Peyer's patch (tissue), 4 donors: ENCODE measurements around the gene CLEC4G. TPM values are rescaled to one million over a fixed set of nuclear protein-coding genes. Genes with fewer than 3 reads are reported as not detected.

ENCODE experiments used
- DNase-seq, 3 donors: peaks; one replicate each; pipeline ENCODE4 v3.0.0-alpha.2; 2017 to 2019
- H3K27ac ChIP-seq, 4 donors: fragments of 200-600 bp; sonication (generic); one replicate each; pipeline ENCODE4 v1.5.1; 2016 to 2019
- H3K27me3 ChIP-seq, 2 donors: fragments of 200-600 bp; sonication (generic); one replicate each; pipeline ENCODE4 v1.5.1; 2019
- H3K36me3 ChIP-seq, 3 donors: fragments of 200-600 bp; sonication (generic); one replicate each; pipeline ENCODE4 v1.5.1; 2016 to 2019
- H3K4me1 ChIP-seq, 4 donors: fragments of 200-600 bp; sonication (generic); one replicate each; pipeline ENCODE4 v1.5.1; 2016 to 2019
- H3K4me3 ChIP-seq, 4 donors: fragments of 200-600 bp; sonication (generic); 1 replicate in 3 of 4; 2 replicates in 1 of 4; pipeline ENCODE4 v1.5.1; 2016 to 2019; ENCODE audit warnings: mild to moderate bottlenecking in 1 of 4
- H3K9me3 ChIP-seq, 4 donors: fragments of 200-600 bp; sonication (generic); one replicate each; pipeline ENCODE4 v1.5.1; 2016 to 2019; ENCODE audit warnings: mild to moderate bottlenecking in 1 of 4
- POLR2A ChIP-seq, 2 donors: fragments of 450-650 bp; IDR thresholded peaks; one replicate each; pipeline ENCODE4 v1.5.1; 2017; ENCODE audit warnings: antibody characterized with exemption in 2 of 2, mild to moderate bottlenecking in 2 of 2, moderate library complexity in 2 of 2
- total RNA-seq, 4 donors: library from RNA; depleted of rRNA; stranded (reverse); fragments of >200 nt; gene quantifications; one replicate each; pipeline ENCODE4 v1.1.0, GENCODE V29; 2016
- TF ChIP-seq, protein P1 (sequence below), 6 experiments: fragments of 450-650 bp in 4 of 6; fragments of 200-600 bp in 2 of 6; sonication (generic) in 1 of 6; IDR thresholded peaks; one replicate each; pipeline ENCODE4 v1.5.1; 2017 to 2019; ENCODE audit warnings: antibody characterized with exemption in 6 of 6, mild to moderate bottlenecking in 3 of 6, moderate library complexity in 1 of 6

The CLEC4G gene
- total RNA-seq, 4 donors from 2014 or later = 1.1 TPM; not detected in 3

- Histone ChIP-seq H3K4me3 (no peak overlapping the region), H3K27ac (no peak overlapping the region), H3K36me3 (no peaks in the 10 kb centered on the region), H3K27me3 (no peaks in the 10 kb centered on the region), H3K4me1 (no peaks in the 10 kb centered on the region), H3K9me3 (peaks cover 0 to 3% (median 0%) of the 10 kb centered on the region in 4 donors)
- no peak for DNase-seq
- TF ChIP-seq, protein P1, sequence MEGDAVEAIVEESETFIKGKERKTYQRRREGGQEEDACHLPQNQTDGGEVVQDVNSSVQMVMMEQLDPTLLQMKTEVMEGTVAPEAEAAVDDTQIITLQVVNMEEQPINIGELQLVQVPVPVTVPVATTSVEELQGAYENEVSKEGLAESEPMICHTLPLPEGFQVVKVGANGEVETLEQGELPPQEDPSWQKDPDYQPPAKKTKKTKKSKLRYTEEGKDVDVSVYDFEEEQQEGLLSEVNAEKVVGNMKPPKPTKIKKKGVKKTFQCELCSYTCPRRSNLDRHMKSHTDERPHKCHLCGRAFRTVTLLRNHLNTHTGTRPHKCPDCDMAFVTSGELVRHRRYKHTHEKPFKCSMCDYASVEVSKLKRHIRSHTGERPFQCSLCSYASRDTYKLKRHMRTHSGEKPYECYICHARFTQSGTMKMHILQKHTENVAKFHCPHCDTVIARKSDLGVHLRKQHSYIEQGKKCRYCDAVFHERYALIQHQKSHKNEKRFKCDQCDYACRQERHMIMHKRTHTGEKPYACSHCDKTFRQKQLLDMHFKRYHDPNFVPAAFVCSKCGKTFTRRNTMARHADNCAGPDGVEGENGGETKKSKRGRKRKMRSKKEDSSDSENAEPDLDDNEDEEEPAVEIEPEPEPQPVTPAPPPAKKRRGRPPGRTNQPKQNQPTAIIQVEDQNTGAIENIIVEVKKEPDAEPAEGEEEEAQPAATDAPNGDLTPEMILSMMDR (IDR thresholded peaks at IDR 0.05) = no peak
- TF ChIP-seq POLR2A (IDR thresholded peaks at IDR 0.05) = no peak
Observed at GRCh38 chr19:7720351-7720750, 11.6 kb downstream of the CLEC4G start.

- Histone ChIP-seq H3K27me3 (no peaks in the 10 kb centered on the region), H3K4me3 (no peak overlapping the region), H3K27ac (peak overlapping the region in 1 of 4 donors; percentile 61), H3K36me3 (no peaks in the 10 kb centered on the region), H3K9me3 (peaks cover 0 to 3% (median 0%) of the 10 kb centered on the region in 4 donors), H3K4me1 (no peaks in the 10 kb centered on the region)
- DNase-seq = peak in 2 of 3 donors; percentile 75 to 78
- TF ChIP-seq, protein P1 (IDR thresholded peaks at IDR 0.05) = no peak
- no peak for TF ChIP-seq POLR2A (IDR thresholded peaks at IDR 0.05)
Observed at GRCh38 chr19:7718668-7719067, 13.2 kb downstream of the CLEC4G start.

GRCh38 chr19:7716762-7717161, 15.1 kb downstream of the CLEC4G start:
- H3K9me3 ChIP-seq = peaks cover 0 to 3% (median 0%) of the 10 kb centered on the region in 4 donors
- no peaks in the 10 kb centered on the region for H3K36me3 ChIP-seq
- H3K4me3 ChIP-seq = no peak overlapping the region
- no peaks in the 10 kb centered on the region for H3K27me3 ChIP-seq
- no peak overlapping the region for H3K27ac ChIP-seq
- no peaks in the 10 kb centered on the region for H3K4me1 ChIP-seq
- TF ChIP-seq, protein P1 (IDR thresholded peaks at IDR 0.05) = no peak
- TF ChIP-seq POLR2A (IDR thresholded peaks at IDR 0.05) = no peak
- no peak for DNase-seq

DNA sequence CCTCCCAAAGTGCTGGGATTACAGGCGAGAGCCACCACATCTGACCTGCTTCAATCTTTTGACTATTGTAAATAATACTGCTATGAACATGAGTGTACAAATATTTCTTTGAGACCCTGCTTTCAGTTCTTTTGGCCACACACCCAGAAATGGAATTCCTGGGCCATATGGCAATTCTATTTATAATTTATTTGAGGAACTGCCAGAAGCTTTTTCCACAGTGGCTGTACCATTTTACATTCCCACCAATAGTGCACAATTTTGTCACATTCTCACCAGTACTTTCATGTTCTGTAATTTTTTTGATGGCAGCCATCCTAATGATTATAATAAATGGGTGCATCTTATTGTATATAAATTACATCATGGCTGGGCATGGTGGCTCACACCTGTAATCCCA, 16.2 kb downstream of the CLEC4G start:
- Histone ChIP-seq H3K27me3 (no peaks in the 10 kb centered on the region), H3K9me3 (peaks cover 0 to 3% (median 0%) of the 10 kb centered on the region in 4 donors), H3K36me3 (no peaks in the 10 kb centered on the region), H3K4me1 (no peaks in the 10 kb centered on the region), H3K4me3 (no peak overlapping the region), H3K27ac (no peak overlapping the region)
- TF ChIP-seq, protein P1 (IDR thresholded peaks at IDR 0.05) = no peak
- no peak for TF ChIP-seq POLR2A (IDR thresholded peaks at IDR 0.05)
- DNase-seq = no peak

DNA sequence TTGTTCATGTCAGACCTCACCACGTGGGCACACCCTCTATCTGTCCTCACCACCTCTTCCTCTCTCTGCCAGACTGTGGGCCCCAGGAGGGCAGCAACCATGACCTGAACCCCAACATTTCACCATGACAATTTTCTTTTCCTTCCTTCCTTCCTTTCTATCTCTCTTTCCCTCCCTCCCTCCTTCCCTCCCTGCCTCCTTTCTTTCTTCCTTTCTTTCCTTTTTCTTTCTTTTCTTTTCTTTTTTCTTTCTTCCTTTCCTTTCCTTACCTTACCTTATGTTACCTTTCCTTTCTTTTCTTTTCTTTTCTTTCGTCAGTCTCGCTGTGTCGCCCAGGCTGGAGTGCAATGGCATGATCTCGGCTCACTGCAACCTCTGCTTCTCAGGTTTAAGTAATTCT, 21.3 kb downstream of the CLEC4G start:
- TF ChIP-seq POLR2A (IDR thresholded peaks at IDR 0.05) = no peak
- TF ChIP-seq, protein P1 (IDR thresholded peaks at IDR 0.05) = no peak
- Histone ChIP-seq H3K27ac (no peak overlapping the region), H3K4me3 (no peak overlapping the region), H3K36me3 (no peaks in the 10 kb centered on the region), H3K9me3 (no peaks in the 10 kb centered on the region), H3K27me3 (no peaks in the 10 kb centered on the region), H3K4me1 (peaks cover 0 to 20% (median 3%) of the 10 kb centered on the region in 4 donors)
- no peak for DNase-seq

DNA sequence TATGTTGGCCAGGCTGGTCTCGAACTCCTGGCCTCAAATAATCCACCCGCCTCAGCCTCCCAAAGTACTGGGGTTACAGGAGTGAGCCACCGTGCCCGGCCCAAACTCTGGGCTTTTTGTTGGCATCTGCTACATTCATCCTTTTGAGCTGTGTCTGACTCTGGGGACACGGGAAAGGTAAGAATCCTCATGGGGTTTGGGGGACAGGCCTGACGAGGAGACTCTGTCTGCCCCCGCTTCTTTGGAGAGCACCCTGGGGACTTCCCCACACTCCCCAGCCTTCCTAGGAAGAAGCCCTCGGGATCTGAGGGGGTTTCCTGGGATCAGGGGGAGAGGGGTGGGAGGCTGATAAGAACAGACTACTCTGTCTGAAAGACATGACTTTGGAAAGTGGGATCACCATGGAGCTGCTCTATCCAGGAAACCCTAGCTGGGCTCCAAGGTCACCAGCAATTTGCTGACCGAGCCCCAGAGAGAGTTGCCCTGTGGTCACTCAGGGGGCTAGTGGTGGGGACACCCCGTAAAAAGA, 21.9 kb downstream of the CLEC4G start:
- Histone ChIP-seq H3K9me3 (no peaks in the 10 kb centered on the region), H3K4me3 (no peak overlapping the region), H3K27ac (no peak overlapping the region), H3K27me3 (no peaks in the 10 kb centered on the region), H3K4me1 (peaks cover 0 to 24% (median 3%) of the 10 kb centered on the region in 4 donors), H3K36me3 (no peaks in the 10 kb centered on the region)
- TF ChIP-seq POLR2A (IDR thresholded peaks at IDR 0.05) = no peak
- TF ChIP-seq, protein P1 (IDR thresholded peaks at IDR 0.05) = no peak
- no peak for DNase-seq
